ENCODE measurements around the gene NEDD8.
A peak's percentile ranks its signal among the peaks of the same experiment; 100 is the strongest.

NEDD8 gene

GRCh38 chr14:24232121-24232644, at the start of gene NEDD8:
NEDD8 (minus strand) TSS chr14:24232367; CDS start chr14:24232267, 100 bp downstream.
- DNase-seq, result peak; percentile 90 to 91

GRCh38 chr14:24281636-24282035, 49.5 kb upstream of the NEDD8 start:
- no peak for DNase-seq

- DNase-seq, result no peak
These were observed 48.8 kb upstream of the NEDD8 start for GRCh38 chr14:24280797-24281460.

- peak; percentile 69 for DNase-seq
These were observed 47.4 kb upstream of the NEDD8 start for GRCh38 chr14:24279301-24280186.

- no peak for DNase-seq
These were observed 46.3 kb upstream of the NEDD8 start for GRCh38 chr14:24278424-24278823.

GRCh38 chr14:24277606-24278321, 45.6 kb upstream of the NEDD8 start:
- peak in 1 of 2 donors; percentile 62 for DNase-seq

GRCh38 chr14:24277071-24277470, 44.9 kb upstream of the NEDD8 start:
- no peak for DNase-seq

GRCh38 chr14:24274101-24274543, 42.0 kb upstream of the NEDD8 start:
- DNase-seq, result peak; percentile 57 to 64

- no peak for DNase-seq
These were observed 41.3 kb upstream of the NEDD8 start for GRCh38 chr14:24273422-24273998.

GRCh38 chr14:24272467-24272866, 40.3 kb upstream of the NEDD8 start:
- DNase-seq, result no peak

GRCh38 chr14:24271834-24272263, 39.7 kb upstream of the NEDD8 start:
- DNase-seq, result no peak

- peak; percentile 95 to 96 for DNase-seq
These were observed 39.1 kb upstream of the NEDD8 start, which contains the start of gene RABGGTA for GRCh38 chr14:24271134-24271833. RABGGTA (minus strand) TSS chr14:24271597; CDS start chr14:24271115, 482 bp downstream.

GRCh38 chr14:24270537-24271133, 38.5 kb upstream of the NEDD8 start:
- DNase-seq, result no peak

- no peak for DNase-seq
These were observed 37.9 kb upstream of the NEDD8 start for GRCh38 chr14:24269910-24270536.

GRCh38 chr14:24269368-24269767, 37.2 kb upstream of the NEDD8 start:
- no peak for DNase-seq

GRCh38 chr14:24268225-24268624, 36.1 kb upstream of the NEDD8 start:
- no peak for DNase-seq

- no peak for DNase-seq
These were observed 35.3 kb upstream of the NEDD8 start for GRCh38 chr14:24267516-24267915.

GRCh38 chr14:24266344-24267244, 34.4 kb upstream of the NEDD8 start:
- no peak for DNase-seq

- DNase-seq, result no peak
These were observed 32.1 kb upstream of the NEDD8 start for GRCh38 chr14:24264298-24264697.

GRCh38 chr14:24263848-24264247, 31.7 kb upstream of the NEDD8 start:
- DNase-seq, result no peak
